ENCODE measurements around the gene SCARF2. TPM values are rescaled to one million over a fixed set of nuclear protein-coding genes. Genes with fewer than 3 reads are reported as not detected.

SCARF2 gene
- total RNA-seq, 1 donor from 2014 or later = 8.1 TPM

DNA sequence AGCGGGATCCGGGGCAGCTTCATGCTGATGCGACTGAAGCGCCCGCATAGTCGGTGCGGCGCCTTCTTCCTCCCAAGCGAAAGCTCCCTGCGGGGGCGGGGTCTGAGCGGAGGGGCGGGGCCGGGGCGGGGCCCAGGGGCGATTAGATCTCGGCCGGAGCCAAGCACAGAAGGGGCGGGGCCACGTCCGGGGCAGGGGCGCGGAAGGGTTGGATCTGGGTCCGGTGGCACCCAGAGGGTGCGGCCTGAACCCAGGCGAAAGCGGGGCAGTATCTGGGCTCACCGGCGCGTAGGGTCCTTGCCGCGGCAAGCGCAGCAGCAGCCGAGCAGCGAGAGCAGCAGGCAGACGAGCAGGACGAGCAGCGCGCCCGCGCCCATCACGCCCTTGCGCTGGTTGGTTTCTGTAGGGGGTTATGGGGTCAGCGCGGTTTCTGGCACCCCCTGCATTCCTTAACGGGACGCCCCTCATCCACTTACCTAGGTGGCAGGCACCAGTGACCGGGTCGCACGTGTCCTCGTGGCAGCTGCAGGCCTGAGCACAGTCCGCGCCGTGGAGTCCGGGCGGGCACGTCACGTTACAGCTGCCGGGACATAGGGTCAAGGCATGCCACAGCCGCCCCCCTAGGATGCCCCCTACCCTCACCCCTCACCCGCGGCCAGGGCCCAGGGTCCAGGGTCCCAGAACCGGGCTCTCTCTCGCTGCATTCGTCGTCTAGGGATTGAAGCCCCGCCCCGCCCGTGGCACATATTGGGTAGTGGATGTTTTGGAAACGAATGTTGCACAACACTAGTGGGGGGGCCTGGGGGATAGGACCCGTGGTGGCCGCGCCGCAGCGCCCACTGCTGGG is 8.1 kb downstream of the SCARF2 start:
- no peak overlapping the region for H3K27ac Mint-ChIP-seq (ENCODE audit: unreplicated experiment)
- peaks cover 6% of the 10 kb centered on the region for H3K36me3 Mint-ChIP-seq (ENCODE audit: low read depth, unreplicated experiment)
- TF ChIP-seq, protein P1, sequence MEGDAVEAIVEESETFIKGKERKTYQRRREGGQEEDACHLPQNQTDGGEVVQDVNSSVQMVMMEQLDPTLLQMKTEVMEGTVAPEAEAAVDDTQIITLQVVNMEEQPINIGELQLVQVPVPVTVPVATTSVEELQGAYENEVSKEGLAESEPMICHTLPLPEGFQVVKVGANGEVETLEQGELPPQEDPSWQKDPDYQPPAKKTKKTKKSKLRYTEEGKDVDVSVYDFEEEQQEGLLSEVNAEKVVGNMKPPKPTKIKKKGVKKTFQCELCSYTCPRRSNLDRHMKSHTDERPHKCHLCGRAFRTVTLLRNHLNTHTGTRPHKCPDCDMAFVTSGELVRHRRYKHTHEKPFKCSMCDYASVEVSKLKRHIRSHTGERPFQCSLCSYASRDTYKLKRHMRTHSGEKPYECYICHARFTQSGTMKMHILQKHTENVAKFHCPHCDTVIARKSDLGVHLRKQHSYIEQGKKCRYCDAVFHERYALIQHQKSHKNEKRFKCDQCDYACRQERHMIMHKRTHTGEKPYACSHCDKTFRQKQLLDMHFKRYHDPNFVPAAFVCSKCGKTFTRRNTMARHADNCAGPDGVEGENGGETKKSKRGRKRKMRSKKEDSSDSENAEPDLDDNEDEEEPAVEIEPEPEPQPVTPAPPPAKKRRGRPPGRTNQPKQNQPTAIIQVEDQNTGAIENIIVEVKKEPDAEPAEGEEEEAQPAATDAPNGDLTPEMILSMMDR (IDR thresholded peaks at IDR 0.05; ENCODE audit: unreplicated experiment) = no peak
- no peaks in the 10 kb centered on the region for H3K4me1 Mint-ChIP-seq (ENCODE audit: unreplicated experiment)
- peaks cover 32% of the 10 kb centered on the region for H3K27me3 Mint-ChIP-seq (ENCODE audit: unreplicated experiment)
- peak overlapping the region; percentile 73 for H3K4me3 Mint-ChIP-seq (ENCODE audit: unreplicated experiment)
- no peaks in the 10 kb centered on the region for H3K9me3 Mint-ChIP-seq (ENCODE audit: unreplicated experiment)
- DNase-seq (ENCODE audit: low spot score) = peak; percentile 58

DNA sequence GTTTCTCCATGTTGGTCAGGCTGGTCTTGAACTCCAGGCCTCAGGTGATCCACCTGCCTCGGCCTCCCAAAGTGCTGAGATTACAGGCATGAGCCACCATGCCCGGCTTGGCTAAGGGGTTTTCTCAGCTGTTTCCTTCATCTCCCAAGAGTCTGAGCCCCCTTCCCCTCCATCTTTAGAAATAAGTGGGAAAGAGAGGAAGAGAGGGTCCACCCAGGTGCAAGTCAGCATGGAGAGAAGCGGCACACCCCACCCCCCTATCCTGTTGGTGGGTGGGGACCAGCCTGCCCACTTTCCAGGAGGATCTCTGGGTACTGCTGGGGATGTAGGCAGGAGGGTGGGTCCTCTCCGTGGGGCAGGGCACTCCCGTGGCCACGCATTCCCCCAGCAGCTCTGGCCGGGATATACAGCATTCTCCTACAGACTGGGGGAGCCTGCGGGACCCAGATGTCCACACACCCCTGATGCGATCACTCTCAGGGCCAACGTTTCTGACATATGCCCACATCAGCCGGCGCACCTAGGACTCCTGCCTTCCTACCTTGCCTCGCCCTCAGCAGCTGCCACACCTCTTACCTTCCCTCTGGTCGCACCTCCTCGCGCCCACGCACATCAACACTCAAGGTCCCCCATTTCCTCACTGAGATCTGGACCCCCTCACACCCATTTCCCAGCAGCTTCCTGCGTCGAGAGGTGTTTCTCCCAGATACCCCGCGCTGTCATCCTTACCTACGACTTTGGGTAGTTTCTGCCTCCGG is 8.9 kb downstream of the SCARF2 start:
- peak overlapping the region; percentile 73 for H3K4me3 Mint-ChIP-seq (ENCODE audit: unreplicated experiment)
- H3K27ac Mint-ChIP-seq (ENCODE audit: unreplicated experiment) = peak overlapping the region; percentile 42
- H3K27me3 Mint-ChIP-seq (ENCODE audit: unreplicated experiment) = peaks cover 29% of the 10 kb centered on the region

DNA sequence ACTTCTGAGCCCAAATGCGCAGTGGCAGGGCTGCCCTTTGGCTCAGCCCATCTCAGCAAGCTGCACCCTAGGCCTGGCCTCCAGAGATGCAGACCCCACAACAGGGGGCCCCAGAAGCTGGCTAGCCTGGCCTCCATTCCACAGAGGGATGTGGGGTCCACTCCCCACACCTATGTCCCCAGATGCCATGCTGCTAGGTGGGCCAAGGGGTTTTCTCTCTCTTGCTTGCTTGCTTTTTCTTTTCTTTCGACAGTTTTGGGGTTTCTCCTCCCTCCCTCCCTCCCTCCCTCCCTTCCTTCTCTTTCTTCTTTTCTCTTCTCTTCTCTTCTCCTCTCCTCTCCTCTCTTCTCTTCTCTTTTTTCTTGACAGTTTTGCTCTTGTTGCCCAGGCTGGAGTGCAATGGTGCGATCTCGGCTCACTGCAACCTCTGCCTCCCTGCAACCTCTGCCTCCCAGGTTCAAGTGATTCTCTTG is 9.6 kb downstream of the SCARF2 start:
- H3K4me3 Mint-ChIP-seq (ENCODE audit: unreplicated experiment) = no peak overlapping the region
- no peak for DNase-seq (ENCODE audit: low spot score)
- no peaks in the 10 kb centered on the region for H3K9me3 Mint-ChIP-seq (ENCODE audit: unreplicated experiment)
- H3K36me3 Mint-ChIP-seq (ENCODE audit: low read depth, unreplicated experiment) = peaks cover 10% of the 10 kb centered on the region
- TF ChIP-seq, protein P1 (IDR thresholded peaks at IDR 0.05; ENCODE audit: unreplicated experiment) = no peak
- peaks cover 29% of the 10 kb centered on the region for H3K27me3 Mint-ChIP-seq (ENCODE audit: unreplicated experiment)
- H3K4me1 Mint-ChIP-seq (ENCODE audit: unreplicated experiment) = peaks cover 2% of the 10 kb centered on the region
- peak overlapping the region; percentile 42 for H3K27ac Mint-ChIP-seq (ENCODE audit: unreplicated experiment)

More for the DNA sequence above, 8.9 kb downstream of the SCARF2 start:
- no peaks in the 10 kb centered on the region for H3K4me1 Mint-ChIP-seq (ENCODE audit: unreplicated experiment)
- H3K9me3 Mint-ChIP-seq (ENCODE audit: unreplicated experiment) = no peaks in the 10 kb centered on the region
- TF ChIP-seq, protein P1 (IDR thresholded peaks at IDR 0.05; ENCODE audit: unreplicated experiment) = no peak
- no peak for DNase-seq (ENCODE audit: low spot score)
- peaks cover 6% of the 10 kb centered on the region for H3K36me3 Mint-ChIP-seq (ENCODE audit: low read depth, unreplicated experiment)

DNA sequence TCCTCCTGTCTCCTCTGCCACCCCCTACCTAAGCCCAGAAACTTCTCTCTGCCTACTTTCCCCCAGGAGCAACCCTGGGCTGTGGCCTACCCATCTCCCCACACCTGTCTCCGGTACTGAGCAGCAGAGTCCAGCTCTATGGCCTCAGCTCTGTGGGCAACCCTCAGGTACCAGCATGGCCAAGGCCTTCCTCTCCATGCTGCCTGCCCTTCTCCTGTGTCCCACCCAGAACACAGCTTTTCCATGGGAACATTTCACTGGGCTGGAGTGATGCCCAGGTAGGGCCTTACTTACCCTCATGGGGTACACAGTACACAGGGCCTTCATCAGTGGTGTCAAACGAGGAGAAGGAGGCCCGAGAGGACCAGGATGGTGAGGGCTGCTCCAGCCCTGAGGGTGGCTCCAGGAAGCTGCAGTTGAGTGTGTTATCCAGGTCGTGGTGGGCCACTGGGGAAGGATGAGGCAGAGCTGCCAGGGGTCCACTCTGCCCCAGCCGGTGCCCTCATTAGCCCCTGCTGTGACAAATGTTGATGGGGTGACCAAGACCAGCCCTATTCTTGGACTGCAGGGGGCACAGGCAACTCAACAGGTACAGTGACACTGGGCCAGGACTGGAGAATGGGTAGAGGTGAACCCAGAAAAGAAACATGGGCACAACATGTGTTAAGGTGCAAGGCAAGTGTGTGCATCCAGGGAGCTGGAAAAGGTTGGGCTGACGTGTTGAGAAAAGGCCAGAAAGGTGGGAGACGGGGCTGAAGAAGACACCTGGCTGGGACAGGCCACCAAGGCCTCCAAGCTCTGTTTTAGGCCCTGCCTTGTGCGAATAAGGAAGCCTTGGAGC is 10.3 kb downstream of the SCARF2 start:
- H3K36me3 Mint-ChIP-seq (ENCODE audit: low read depth, unreplicated experiment) = peaks cover 10% of the 10 kb centered on the region
- H3K27ac Mint-ChIP-seq (ENCODE audit: unreplicated experiment) = no peak overlapping the region
- H3K4me1 Mint-ChIP-seq (ENCODE audit: unreplicated experiment) = peaks cover 2% of the 10 kb centered on the region
- peaks cover 22% of the 10 kb centered on the region for H3K27me3 Mint-ChIP-seq (ENCODE audit: unreplicated experiment)
- H3K9me3 Mint-ChIP-seq (ENCODE audit: unreplicated experiment) = no peaks in the 10 kb centered on the region
- no peak overlapping the region for H3K4me3 Mint-ChIP-seq (ENCODE audit: unreplicated experiment)
- no peak for DNase-seq (ENCODE audit: low spot score)
- TF ChIP-seq, protein P1 (IDR thresholded peaks at IDR 0.05; ENCODE audit: unreplicated experiment) = no peak
